DOHH2 (cell line): ENCODE measurements around the gene ZNF280C.

Experiments used
- H3F3A ChIP-seq: fragments of 200-600 bp; sonication (generic), shearing (Covaris generic); 2 replicates; pipeline ENCODE4 v1.6.0; 2016; ENCODE audit warnings: antibody characterized with exemption, mild to moderate bottlenecking; ENCODE audit not compliant: control insufficient read depth, insufficient read depth
- H3K27ac ChIP-seq: fragments of 200-600 bp; sonication (generic); 2 replicates; pipeline ENCODE4 v1.5.1; 2014; ENCODE audit warnings: low read depth, mild to moderate bottlenecking, low read length, moderate library complexity
- H3K27me3 ChIP-seq: fragments of 200-600 bp; sonication (generic); 2 replicates; pipeline ENCODE4 v1.6.1; 2014; ENCODE audit warnings: mild to moderate bottlenecking, low read length, mixed read lengths; ENCODE audit not compliant: control insufficient read depth
- H3K36me3 ChIP-seq: fragments of 200-600 bp; sonication (generic); 2 replicates; pipeline ENCODE4 v1.6.1; 2014; ENCODE audit warnings: mild to moderate bottlenecking, low read length, moderate library complexity, mixed read lengths; ENCODE audit not compliant: control insufficient read depth
- H3K4me1 ChIP-seq: fragments of 200-600 bp; sonication (generic); 2 replicates; pipeline ENCODE4 v1.6.1; 2014; ENCODE audit warnings: mild to moderate bottlenecking, low read length, mixed read lengths; ENCODE audit not compliant: control insufficient read depth
- H3K4me2 ChIP-seq: fragments of 200-600 bp; sonication (generic); 2 replicates; pipeline ENCODE4 v1.6.0; 2014; ENCODE audit warnings: mild to moderate bottlenecking, low read length, moderate library complexity
- H3K4me3 ChIP-seq: fragments of 200-600 bp; sonication (generic); 2 replicates; pipeline ENCODE4 v1.5.1; 2014; ENCODE audit warnings: mild to moderate bottlenecking, low read length, mixed read lengths
- H3K79me2 ChIP-seq: fragments of 200-600 bp; sonication (generic); 2 replicates; pipeline ENCODE4 v1.6.1; 2014; ENCODE audit warnings: mild to moderate bottlenecking, low read length, mixed read lengths; ENCODE audit not compliant: control insufficient read depth
- H3K9me2 ChIP-seq: fragments of 200-600 bp; sonication (generic); replicated peaks from 2 replicates; pipeline ENCODE4 v1.6.1; 2014; ENCODE audit warnings: mild to moderate bottlenecking, low read length, mixed read lengths; ENCODE audit not compliant: control insufficient read depth
- H3K9me3 ChIP-seq: fragments of 200-600 bp; sonication (generic); 2 replicates; pipeline ENCODE4 v1.6.1; 2014; ENCODE audit warnings: antibody characterized with exemption, low read length, mixed read lengths; ENCODE audit not compliant: control insufficient read depth, insufficient read depth
- H4K20me1 ChIP-seq: fragments of 200-600 bp; sonication (generic); 2 replicates; pipeline ENCODE4 v1.6.0; 2014; ENCODE audit warnings: low read depth, mild to moderate bottlenecking, antibody characterized with exemption, low read length, moderate library complexity; ENCODE audit not compliant: control insufficient read depth, insufficient read depth
- EZH2phosphoT487 ChIP-seq: fragments of 200-600 bp; sonication (generic); IDR thresholded peaks from 2 replicates; pipeline ENCODE4 v1.6.1; 2017; ENCODE audit warnings: borderline replicate concordance, mild to moderate bottlenecking, antibody characterized with exemption, low read length, moderate library complexity, mixed read lengths
- TF ChIP-seq, protein P1 (sequence below): fragments of 200-600 bp; sonication (generic); IDR thresholded peaks from one replicate; pipeline ENCODE4 v1.5.1; 2014; ENCODE audit warnings: antibody characterized with exemption, mild to moderate bottlenecking, low read depth, low read length; ENCODE audit not compliant: poor library complexity, severe bottlenecking

The ZNF280C gene

DNA sequence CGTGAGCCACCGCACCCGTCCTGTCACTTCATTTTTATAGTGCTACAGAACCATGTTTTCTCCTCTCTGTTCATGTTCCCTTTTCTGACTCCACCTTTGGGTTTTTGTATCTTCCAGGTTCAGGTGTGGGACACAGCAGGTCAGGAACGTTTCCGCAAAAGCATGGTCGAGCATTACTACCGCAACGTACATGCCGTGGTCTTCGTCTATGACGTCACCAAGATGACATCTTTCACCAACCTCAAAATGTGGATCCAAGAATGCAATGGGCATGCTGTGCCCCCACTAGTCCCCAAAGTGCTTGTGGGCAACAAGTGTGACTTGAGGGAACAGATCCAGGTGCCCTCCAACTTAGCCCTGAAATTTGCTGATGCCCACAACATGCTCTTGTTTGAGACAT is 84.5 kb downstream of the ZNF280C start:
- Histone ChIP-seq H3K4me1 (peaks cover 68% of the 10 kb centered on the region), H3K4me2 (peak overlapping the region; percentile 75), H3K27ac (peak overlapping the region; percentile 94), H4K20me1 (no peaks in the 10 kb centered on the region), H3K36me3 (peaks cover 33% of the 10 kb centered on the region), H3K4me3 (peak overlapping the region; percentile 59), H3K9me2 (no peaks in the 10 kb centered on the region), H3K79me2 (peaks cover 33% of the 10 kb centered on the region), H3F3A (peaks cover 27% of the 10 kb centered on the region), H3K9me3 (no peaks in the 10 kb centered on the region), H3K27me3 (no peaks in the 10 kb centered on the region)
- TF ChIP-seq, protein P1, sequence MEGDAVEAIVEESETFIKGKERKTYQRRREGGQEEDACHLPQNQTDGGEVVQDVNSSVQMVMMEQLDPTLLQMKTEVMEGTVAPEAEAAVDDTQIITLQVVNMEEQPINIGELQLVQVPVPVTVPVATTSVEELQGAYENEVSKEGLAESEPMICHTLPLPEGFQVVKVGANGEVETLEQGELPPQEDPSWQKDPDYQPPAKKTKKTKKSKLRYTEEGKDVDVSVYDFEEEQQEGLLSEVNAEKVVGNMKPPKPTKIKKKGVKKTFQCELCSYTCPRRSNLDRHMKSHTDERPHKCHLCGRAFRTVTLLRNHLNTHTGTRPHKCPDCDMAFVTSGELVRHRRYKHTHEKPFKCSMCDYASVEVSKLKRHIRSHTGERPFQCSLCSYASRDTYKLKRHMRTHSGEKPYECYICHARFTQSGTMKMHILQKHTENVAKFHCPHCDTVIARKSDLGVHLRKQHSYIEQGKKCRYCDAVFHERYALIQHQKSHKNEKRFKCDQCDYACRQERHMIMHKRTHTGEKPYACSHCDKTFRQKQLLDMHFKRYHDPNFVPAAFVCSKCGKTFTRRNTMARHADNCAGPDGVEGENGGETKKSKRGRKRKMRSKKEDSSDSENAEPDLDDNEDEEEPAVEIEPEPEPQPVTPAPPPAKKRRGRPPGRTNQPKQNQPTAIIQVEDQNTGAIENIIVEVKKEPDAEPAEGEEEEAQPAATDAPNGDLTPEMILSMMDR = no peak
- TF ChIP-seq EZH2phosphoT487 = no peak

DNA sequence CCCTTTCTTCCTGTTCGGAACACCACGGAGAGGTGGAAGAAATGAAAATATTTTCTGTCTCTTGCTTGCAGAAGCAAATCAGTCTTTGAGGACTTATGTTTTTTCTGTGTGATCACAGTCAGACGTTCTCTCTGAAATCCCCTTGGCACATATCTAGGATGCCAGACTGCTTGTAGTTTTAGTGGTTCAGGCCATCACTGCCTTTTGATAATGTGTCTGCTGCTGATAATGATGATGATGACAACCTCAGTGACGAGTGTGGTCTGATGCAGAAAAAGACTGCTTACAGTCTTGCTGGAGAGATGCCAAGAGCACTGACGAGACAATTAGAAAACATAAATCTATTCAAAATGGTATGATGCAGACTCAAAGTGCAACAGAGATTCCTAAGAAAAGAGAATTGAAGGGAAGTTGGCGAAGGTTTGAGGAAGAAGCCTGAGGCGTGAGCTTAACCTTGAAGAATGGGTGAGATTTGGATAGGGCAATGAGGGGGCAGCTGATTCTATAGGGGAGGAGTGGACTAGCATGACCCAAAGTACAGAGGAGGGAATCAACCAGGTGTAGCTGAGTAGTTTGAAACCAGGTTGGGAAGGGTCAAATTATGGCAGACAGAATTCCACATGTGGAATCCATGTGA is 89.0 kb downstream of the ZNF280C start:
- Histone ChIP-seq H3K4me3 (peak overlapping the region; percentile 13; the same call in 1 of the 2 replicates), H3K27me3 (no peaks in the 10 kb centered on the region), H3F3A (peaks cover 40% of the 10 kb centered on the region), H3K4me2 (peak overlapping the region; percentile 28; the same call in 1 of the 2 replicates), H3K27ac (peak overlapping the region; percentile 16; the same call in 1 of the 2 replicates), H4K20me1 (no peaks in the 10 kb centered on the region), H3K4me1 (peaks cover 86% of the 10 kb centered on the region), H3K9me3 (no peaks in the 10 kb centered on the region), H3K9me2 (no peaks in the 10 kb centered on the region), H3K79me2 (peaks cover 74% of the 10 kb centered on the region), H3K36me3 (peaks cover 52% of the 10 kb centered on the region)
- TF ChIP-seq, protein P1 = no peak
- no peak for TF ChIP-seq EZH2phosphoT487

DNA sequence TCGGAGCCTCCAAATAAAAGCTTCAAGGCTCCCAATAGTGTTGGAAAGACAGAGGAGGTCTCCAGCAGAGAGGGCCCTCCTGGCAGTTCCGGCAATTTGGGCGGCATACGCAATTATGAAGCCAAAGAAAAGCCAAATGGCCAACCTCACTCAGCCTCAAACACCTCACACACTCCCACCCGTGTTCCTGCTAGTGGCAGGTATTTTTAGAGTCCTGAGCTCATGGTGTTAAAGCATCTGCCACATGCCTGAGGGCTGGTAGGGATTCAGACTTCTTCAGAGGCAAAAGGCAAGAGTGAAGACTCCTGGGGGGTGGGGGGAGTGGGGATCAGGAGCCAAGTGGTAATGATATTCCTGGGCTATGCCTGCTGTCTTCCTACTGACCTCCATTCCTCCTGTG is 89.5 kb downstream of the ZNF280C start:
- Histone ChIP-seq H3K27me3 (no peaks in the 10 kb centered on the region), H4K20me1 (no peaks in the 10 kb centered on the region), H3K79me2 (peaks cover 76% of the 10 kb centered on the region), H3K9me3 (no peaks in the 10 kb centered on the region), H3K9me2 (no peaks in the 10 kb centered on the region), H3K27ac (peak overlapping the region; percentile 16; the same call in 1 of the 2 replicates), H3K36me3 (peaks cover 52% of the 10 kb centered on the region), H3F3A (peaks cover 35% of the 10 kb centered on the region), H3K4me1 (peaks cover 86% of the 10 kb centered on the region), H3K4me2 (peak overlapping the region; percentile 28; the same call in 1 of the 2 replicates), H3K4me3 (peak overlapping the region; percentile 13; the same call in 1 of the 2 replicates)
- TF ChIP-seq, protein P1 = no peak
- TF ChIP-seq EZH2phosphoT487 = no peak
